HPDE6-E6E7 (cell line): ENCODE measurements around the gene ZBTB7C.

ENCODE experiments used
- DNase-seq: peaks from one replicate; pipeline ENCODE4 v3.0.0; 2011; ENCODE audit warnings: missing footprints; ENCODE audit errors: extremely low spot score

The ZBTB7C gene

GRCh38 chr18:48256848-48257247, 152.3 kb downstream of the ZBTB7C start:
- no peak for DNase-seq

GRCh38 chr18:48254077-48254602, 155.0 kb downstream of the ZBTB7C start:
- no peak for DNase-seq

DNA sequence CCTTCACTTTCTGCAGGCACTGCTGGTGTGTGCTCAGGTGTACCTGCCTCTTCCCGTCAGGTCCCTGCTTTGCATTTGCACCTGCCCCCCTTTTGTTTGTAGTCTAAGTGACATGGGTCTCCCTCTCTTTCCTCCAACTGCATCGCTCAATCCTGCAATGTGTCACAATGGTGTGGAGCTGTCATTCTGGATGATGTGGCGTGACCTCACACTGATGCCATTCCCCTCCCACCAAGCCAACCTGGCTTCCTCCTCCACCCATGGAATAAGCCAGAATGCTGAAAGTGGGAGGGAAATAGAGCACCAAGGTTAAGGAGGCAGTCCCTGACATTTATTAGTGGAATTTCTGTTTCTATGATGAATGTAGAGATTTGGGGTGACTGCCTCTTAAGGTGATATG, 156.7 kb downstream of the ZBTB7C start:
- DNase-seq, result no peak

GRCh38 chr18:48250918-48251317, 158.3 kb downstream of the ZBTB7C start:
- no peak for DNase-seq

- DNase-seq, result no peak
Observed at GRCh38 chr18:48250362-48250907, 158.7 kb downstream of the ZBTB7C start.

DNA sequence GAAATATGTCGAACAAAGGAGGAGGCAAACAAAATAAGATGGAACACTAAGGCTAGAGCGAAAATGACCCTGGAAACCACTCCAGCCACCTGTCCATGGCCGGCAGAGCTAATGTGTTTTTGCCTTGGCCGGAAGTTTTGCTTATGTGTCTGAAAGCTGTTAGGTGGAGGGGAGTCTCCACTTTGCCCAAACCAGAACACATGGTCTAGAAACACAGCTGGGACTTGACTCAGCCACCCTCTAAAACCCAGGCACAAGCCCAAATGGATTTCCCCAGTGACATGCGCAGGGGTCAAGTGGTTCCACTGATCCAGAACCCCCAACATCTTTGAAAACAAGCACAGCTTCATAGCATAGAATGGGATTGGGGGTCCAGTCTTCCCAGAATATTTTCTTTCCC, 159.3 kb downstream of the ZBTB7C start:
- no peak for DNase-seq

GRCh38 chr18:48244530-48244929, 164.7 kb downstream of the ZBTB7C start:
- DNase-seq, result no peak

- no peak for DNase-seq
Observed at GRCh38 chr18:48238636-48239035, 170.5 kb downstream of the ZBTB7C start.

- no peak for DNase-seq
Observed at GRCh38 chr18:48238206-48238605, 171.0 kb downstream of the ZBTB7C start.

DNA sequence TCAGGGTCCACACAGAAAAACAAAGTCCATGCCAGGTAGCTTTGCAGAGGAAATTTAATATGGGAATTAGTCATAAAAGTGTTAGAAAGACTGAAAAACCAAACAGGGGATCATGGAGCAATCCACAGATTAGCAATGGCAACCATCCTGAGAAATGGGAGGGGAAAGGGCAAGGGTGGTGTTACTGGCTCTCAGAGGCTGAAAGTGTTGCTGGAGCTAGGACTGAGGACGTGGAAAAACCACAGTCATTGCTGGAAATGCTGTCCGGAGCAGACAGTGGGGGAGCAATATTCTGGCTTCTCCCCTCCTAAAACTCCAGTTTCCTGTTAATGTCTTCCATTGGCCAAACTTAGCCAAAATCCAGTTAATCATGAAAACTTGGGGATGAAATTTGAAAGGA, 172.4 kb downstream of the ZBTB7C start:
- no peak for DNase-seq

DNA sequence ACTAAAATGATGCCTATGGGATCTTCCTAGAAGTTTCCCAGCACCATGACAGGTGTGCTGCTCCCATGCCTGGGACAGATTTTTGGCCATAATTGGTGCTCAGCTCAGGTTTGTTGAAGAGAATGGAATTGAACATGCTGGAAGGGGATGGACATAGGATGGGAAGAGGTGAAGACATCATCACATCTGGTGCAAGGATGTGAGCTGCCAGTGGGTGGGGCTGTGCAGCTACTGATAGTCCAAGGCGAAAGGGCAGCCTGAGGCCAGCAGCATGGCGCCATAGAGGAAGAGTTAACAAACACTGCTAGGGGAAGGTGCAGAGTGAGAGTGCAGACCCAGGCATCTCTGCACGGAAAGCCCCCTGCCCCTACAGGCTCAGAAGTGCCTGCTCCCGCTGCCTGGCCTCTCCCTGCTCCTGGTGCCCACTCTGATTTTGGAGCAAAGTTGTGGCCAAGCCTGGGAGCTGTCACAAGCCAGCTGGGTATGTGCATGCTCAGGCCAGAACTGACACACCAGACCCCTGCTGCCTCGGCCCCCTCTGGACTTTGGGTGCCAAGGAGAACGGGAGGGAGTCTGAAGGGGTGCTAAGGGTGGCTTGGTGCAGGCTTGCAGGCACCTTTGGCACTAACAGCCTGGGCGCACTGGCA, 178.6 kb downstream of the ZBTB7C start:
- DNase-seq, result peak; percentile 79

GRCh38 chr18:48229552-48229981, 179.6 kb downstream of the ZBTB7C start:
- no peak for DNase-seq

GRCh38 chr18:48228841-48229240, 180.3 kb downstream of the ZBTB7C start:
- DNase-seq, result no peak

GRCh38 chr18:48228301-48228715, 180.9 kb downstream of the ZBTB7C start:
- no peak for DNase-seq

DNA sequence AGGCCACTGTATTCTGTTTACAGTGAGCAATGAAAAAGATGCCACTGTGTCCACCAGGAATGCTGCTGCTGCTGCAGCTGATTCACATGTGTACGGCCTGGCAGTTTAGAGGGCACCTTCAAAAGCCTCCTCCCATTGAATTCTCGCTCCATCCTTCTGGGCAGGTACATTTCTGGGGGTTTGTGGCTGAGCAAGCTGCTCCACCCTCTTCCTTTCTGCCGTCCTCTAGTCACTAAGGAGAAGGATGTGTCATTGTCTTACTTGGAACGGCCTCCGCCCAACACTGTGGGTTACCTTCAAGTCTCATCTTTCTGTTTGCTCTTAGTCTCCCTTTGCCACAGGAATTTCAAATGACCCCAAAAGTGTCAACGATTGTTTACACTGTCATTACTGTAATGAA, 182.0 kb downstream of the ZBTB7C start:
- no peak for DNase-seq

DNA sequence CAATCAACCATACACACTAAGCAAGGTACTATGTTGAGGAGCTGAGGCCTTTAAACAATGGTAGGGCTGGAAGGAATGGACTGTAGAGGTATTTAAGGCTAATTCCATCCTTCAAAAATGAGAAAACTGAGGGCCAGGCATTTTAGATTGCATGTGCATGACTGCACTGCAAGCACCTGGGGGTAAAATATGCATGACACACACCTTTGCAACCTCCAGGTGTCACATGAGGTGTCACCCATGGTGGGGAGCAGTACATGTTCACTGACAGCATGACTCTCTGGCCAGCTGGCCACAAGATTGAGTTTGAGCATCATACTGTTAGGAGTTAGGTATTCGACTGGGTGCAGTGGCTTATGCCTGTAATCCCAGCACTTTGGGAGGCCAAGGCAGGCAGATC, 182.8 kb downstream of the ZBTB7C start:
- no peak for DNase-seq

DNA sequence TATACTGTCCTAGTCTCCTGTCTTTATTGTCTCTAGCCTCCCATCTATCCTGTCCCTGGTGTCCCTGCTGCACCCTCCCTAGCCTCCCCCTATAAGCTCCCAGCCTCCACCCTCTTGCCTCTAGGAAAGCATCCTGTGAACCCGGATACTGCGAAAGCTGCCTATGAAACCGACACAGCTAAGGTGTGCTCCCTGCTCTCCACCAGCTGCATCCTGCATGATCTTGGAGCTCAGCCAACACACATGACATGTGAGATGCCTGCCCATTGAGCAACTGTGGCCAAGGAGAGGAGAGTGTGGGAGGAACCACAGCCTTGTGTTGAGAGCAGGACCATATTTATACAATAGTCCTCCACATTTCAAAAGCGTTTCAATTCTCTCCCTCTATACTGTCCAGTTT, 187.1 kb downstream of the ZBTB7C start:
- peak; percentile 48 for DNase-seq

- no peak for DNase-seq
Observed at GRCh38 chr18:48219810-48220499, 189.2 kb downstream of the ZBTB7C start.

- DNase-seq, result no peak
Observed at GRCh38 chr18:48219037-48219809, 190.0 kb downstream of the ZBTB7C start.

GRCh38 chr18:48218285-48219022, 190.7 kb downstream of the ZBTB7C start:
- no peak for DNase-seq
